Parathyroid adenoma (tissue), 2 donors: ENCODE measurements around the gene KCNQ1.

Experiments
- H2AFZ ChIP-seq: fragments of 300-600 bp; sonication (generic); one replicate; pipeline ENCODE4 v1.7.0; 2017; ENCODE audit warnings: antibody characterized with exemption, mild to moderate bottlenecking
- H3K27ac ChIP-seq: fragments of 300-600 bp; sonication (generic); one replicate; pipeline ENCODE4 v1.7.0; 2017
- H3K27me3 ChIP-seq: fragments of 300-600 bp; sonication (generic); one replicate; pipeline ENCODE4 v1.7.0; 2017; ENCODE audit warnings: low read length; ENCODE audit not compliant: control insufficient read depth, insufficient read depth
- H3K36me3 ChIP-seq: fragments of 300-600 bp; sonication (generic); one replicate; pipeline ENCODE4 v1.7.0; 2017; ENCODE audit warnings: low read length; ENCODE audit not compliant: control insufficient read depth, insufficient read depth
- H3K4me1 ChIP-seq: fragments of 300-600 bp; sonication (generic); one replicate; pipeline ENCODE4 v1.7.0; 2017; ENCODE audit warnings: control low read depth
- H3K4me2 ChIP-seq: fragments of 300-600 bp; sonication (generic); one replicate; pipeline ENCODE4 v1.7.0; 2017; ENCODE audit warnings: low read length
- H3K4me3 ChIP-seq: fragments of 300-600 bp; sonication (generic); one replicate; pipeline ENCODE4 v1.7.0; 2017; ENCODE audit warnings: low read depth, low read length
- H3K79me2 ChIP-seq: fragments of 300-600 bp; sonication (generic); one replicate; pipeline ENCODE4 v1.7.0; 2017; ENCODE audit warnings: control low read depth
- H3K9ac ChIP-seq: fragments of 300-600 bp; sonication (generic); one replicate; pipeline ENCODE4 v1.7.0; 2017; ENCODE audit warnings: mild to moderate bottlenecking
- H3K9me3 ChIP-seq: fragments of 300-600 bp; sonication (generic); one replicate; pipeline ENCODE4 v1.7.0; 2017; ENCODE audit warnings: low read length; ENCODE audit not compliant: control insufficient read depth
- CTCF ChIP-seq: fragments of 300-600 bp; sonication (generic); IDR thresholded peaks from one replicate; pipeline ENCODE4 v1.7.0; 2017; ENCODE audit warnings: antibody characterized with exemption, mild to moderate bottlenecking
- donor health status: primary hyperparathyroidism.

The KCNQ1 gene

GRCh38 chr11:2509481-2510001 is 64.7 kb downstream of the KCNQ1 start:
- H3K4me1 ChIP-seq, result no peaks in the 10 kb centered on the region
- no peaks in the 10 kb centered on the region for H3K9me3 ChIP-seq
- H2AFZ ChIP-seq, result no peak overlapping the region
- H3K36me3 ChIP-seq, result no peaks in the 10 kb centered on the region
- H3K9ac ChIP-seq, result no peak overlapping the region
- no peaks in the 10 kb centered on the region for H3K79me2 ChIP-seq
- H3K27ac ChIP-seq, result no peak overlapping the region
- no peaks in the 10 kb centered on the region for H3K27me3 ChIP-seq
- no peak overlapping the region for H3K4me2 ChIP-seq
- H3K4me3 ChIP-seq, result no peak overlapping the region
- TF ChIP-seq CTCF, result no peak

GRCh38 chr11:2510626-2511402 is 66.0 kb downstream of the KCNQ1 start:
- Histone ChIP-seq H2AFZ (no peak overlapping the region), H3K4me1 (no peaks in the 10 kb centered on the region), H3K9me3 (no peaks in the 10 kb centered on the region), H3K4me3 (no peak overlapping the region), H3K36me3 (no peaks in the 10 kb centered on the region), H3K27me3 (no peaks in the 10 kb centered on the region), H3K4me2 (no peak overlapping the region), H3K79me2 (no peaks in the 10 kb centered on the region), H3K27ac (no peak overlapping the region), H3K9ac (no peak overlapping the region)
- TF ChIP-seq CTCF, result no peak

DNA sequence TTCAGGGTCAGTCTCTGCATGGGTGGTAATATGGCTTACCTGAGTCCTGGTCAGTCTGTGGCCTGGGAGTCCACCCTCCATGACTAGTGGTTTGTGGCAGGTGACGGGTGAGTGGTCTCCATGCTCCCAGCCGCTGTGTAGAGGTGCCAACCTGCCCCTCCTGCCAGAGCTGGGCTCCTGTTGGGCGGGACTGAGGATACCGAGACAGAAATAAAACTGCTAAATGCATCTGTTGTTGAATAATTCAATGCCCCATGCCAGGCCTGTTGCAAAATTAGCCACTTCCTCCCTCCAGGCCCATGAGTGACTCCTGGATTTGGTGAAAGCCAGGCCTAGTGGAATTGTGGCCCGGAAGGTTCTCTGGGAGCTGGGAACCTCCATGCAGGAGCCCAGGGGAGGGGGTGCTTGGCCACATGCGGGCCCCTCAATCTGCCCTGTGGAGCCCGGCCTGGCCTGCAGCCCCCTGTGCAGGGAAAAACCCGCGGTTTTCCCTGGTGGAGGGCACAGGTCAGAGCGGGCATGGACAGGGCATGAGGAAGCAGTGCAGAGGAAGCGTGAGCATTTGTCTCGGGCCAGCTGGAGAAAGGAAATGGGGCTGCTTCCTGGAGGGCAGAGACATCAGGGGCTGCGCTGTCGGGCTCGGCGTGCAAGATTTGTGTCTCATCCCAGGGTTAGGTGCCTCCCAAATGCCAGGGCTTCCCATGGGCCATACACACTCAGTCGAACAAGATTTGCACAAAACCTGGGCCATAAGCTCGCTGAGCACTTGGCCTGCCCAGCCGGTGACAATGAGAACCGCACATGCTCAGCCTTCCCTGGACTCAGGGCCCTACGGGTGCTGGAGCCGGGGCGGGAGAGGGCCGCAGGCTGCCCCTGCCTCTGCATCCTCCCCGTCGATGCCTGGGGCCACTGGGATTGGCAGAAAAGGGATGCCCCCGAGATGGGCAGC is 66.9 kb downstream of the KCNQ1 start:
- Histone ChIP-seq H3K27me3 (no peaks in the 10 kb centered on the region), H3K4me1 (no peaks in the 10 kb centered on the region), H3K36me3 (no peaks in the 10 kb centered on the region), H3K79me2 (no peaks in the 10 kb centered on the region), H2AFZ (no peak overlapping the region), H3K4me2 (no peak overlapping the region), H3K9me3 (no peaks in the 10 kb centered on the region), H3K27ac (no peak overlapping the region), H3K4me3 (no peak overlapping the region), H3K9ac (no peak overlapping the region)
- no peak for TF ChIP-seq CTCF

DNA sequence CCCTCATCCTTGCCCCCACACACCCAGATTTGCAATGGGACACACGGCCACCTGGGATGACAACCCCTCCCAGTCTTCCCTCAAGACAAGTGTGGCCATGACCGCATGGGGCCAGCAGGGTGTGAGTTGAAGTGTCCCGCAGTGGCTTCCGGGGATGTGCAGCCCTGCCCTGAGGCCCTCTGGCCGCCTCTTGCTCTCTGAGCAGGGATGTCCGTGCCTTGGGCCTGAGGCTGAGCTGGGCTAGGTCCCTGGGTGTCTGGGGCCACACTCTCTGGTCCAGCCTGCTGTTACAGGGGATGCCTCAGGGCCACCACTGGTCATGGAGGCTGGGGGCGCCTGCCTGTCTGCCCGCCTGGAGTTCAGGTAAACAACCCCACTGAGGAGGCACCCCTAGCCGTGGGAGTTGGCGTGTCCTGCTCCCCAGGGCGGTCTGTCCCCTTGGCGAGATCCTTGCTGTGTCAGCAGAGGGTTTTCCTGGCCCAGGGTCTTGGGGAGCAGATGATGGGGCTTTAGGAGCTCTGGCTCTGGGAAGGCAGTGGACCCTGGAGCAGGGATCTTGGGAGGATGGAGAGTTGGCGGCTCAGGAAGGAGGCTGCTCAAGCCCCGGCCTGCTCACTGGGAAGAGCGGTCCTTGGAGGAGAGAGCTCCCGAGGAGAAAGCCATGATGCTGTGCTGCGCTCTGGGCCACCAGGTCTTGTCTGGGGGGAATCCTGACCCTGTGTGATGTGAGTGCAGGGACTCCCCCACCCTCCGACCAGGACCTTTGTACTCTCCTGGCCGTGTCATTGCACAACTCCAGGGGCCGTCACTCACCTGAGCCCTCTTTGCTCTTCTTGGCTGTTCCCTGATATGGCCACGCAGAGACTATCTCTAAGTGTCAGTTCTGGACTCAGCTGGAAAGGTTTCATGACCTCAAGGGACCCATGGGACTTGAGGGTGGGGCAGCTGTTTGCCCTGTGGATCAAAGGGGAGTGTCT is 67.9 kb downstream of the KCNQ1 start:
- H3K9me3 ChIP-seq, result no peaks in the 10 kb centered on the region
- TF ChIP-seq CTCF, result no peak
- H3K27ac ChIP-seq, result no peak overlapping the region
- no peak overlapping the region for H3K4me3 ChIP-seq
- H2AFZ ChIP-seq, result no peak overlapping the region
- no peaks in the 10 kb centered on the region for H3K27me3 ChIP-seq
- no peak overlapping the region for H3K9ac ChIP-seq
- no peaks in the 10 kb centered on the region for H3K79me2 ChIP-seq
- no peaks in the 10 kb centered on the region for H3K36me3 ChIP-seq
- no peak overlapping the region for H3K4me2 ChIP-seq
- H3K4me1 ChIP-seq, result no peaks in the 10 kb centered on the region
